ENCODE results near the gene CNN1. TPM values are rescaled to one million over a fixed set of nuclear protein-coding genes. Genes with fewer than 3 reads are reported as not detected.
A peak's percentile ranks its signal among the peaks of the same experiment; 100 is the strongest.

Gene CNN1
- total and polyA plus RNA-seq, 2 of the 13 experiments (the other 11 are each of a cell fraction or from before 2014, with no cell fraction given) = 0.70 to 1.1 TPM

DNA sequence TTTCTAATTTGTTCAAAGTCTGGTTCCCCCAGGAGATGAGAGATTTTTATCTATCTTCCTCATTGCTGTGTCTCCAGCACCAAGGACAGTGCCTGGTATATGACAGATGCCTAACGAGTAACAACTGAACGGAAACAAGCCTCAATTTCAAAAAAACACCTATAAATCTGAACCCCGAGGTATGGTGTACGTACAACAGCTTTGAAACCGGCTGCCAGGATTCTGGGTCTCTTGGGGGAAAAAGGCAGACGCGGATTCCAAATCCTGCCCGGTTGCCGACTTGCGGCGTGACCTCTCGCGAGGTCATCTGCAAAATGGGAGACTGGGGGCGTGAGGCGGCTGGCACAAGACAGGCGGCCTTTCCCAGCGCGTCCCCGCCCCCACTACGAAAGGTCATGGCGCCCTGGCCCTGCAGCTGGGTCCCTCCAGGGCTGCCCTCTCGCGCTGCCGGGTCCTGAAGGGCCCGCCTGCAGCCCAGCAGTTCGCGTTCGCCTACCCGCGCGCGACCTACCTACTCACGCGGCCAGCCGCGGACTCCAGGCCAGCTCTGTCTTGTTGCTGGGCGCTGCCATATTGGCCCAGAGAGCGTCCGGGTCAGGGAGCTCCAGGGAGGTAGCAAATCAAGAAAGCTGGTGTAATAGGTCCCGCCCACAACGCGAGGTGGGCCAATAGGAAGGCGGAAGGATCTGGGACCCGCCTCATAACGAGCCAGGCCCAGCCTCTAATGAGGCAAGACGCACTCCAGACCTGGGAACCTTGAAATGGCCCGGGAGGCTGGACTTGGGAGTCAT, 9.9 kb upstream of the CNN1 start, which contains the start of gene ECSIT (continued):
- TF ChIP-seq, protein P1, sequence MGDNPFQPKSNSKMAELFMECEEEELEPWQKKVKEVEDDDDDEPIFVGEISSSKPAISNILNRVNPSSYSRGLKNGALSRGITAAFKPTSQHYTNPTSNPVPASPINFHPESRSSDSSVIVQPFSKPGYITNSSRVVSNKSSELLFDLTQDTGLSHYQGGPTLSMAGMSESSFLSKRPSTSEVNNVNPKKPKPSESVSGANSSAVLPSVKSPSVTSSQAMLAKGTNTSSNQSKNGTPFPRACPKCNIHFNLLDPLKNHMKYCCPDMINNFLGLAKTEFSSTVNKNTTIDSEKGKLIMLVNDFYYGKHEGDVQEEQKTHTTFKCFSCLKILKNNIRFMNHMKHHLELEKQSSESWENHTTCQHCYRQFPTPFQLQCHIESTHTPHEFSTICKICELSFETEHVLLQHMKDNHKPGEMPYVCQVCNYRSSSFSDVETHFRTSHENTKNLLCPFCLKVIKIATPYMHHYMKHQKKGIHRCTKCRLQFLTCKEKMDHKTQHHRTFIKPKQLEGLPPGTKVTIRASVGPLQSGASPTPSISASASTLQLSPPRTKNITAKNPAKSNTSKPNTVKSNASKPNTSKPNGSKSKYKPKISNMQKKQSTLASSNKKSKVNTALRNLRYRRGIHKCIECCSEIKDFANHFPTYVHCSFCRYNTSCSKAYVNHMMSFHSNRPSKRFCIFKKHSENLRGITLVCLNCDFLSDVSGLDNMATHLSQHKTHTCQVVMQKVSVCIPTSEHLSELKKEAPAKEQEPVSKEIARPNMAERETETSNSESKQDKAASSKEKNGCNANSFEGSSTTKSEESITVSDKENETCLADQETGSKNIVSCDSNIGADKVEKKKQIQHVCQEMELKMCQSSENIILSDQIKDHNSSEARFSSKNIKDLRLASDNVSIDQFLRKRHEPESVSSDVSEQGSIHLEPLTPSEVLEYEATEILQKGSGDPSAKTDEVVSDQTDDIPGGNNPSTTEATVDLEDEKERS (CRISPR knock-in tag; IDR thresholded peaks at IDR 0.05) = peak; percentile 78; the same call in 1 of the 2 replicates
- TF ChIP-seq AGO1 (IDR thresholded peaks at IDR 0.05; ENCODE audit: low read depth, low read length, poor library complexity, severe bottlenecking) = peak; percentile 38
- no peak for TF ChIP-seq ZNF841 (CRISPR knock-in tag; IDR thresholded peaks at IDR 0.05; ENCODE audit: borderline replicate concordance)
- no peak for TF ChIP-seq HMG20A (CRISPR knock-in tag; IDR thresholded peaks at IDR 0.05; ENCODE audit: borderline replicate concordance)
- no peak for TF ChIP-seq RFX1 (IDR thresholded peaks at IDR 0.05)
- TF ChIP-seq HMG20B (CRISPR knock-in tag; conservative IDR thresholded peaks at IDR 0.05) = no peak
- no peak for TF ChIP-seq ZNF180 (CRISPR knock-in tag; IDR thresholded peaks at IDR 0.05; ENCODE audit: borderline replicate concordance, low read depth)
- TF ChIP-seq NBN (conservative IDR thresholded peaks at IDR 0.05) = no peak
- TF ChIP-seq, protein P2, sequence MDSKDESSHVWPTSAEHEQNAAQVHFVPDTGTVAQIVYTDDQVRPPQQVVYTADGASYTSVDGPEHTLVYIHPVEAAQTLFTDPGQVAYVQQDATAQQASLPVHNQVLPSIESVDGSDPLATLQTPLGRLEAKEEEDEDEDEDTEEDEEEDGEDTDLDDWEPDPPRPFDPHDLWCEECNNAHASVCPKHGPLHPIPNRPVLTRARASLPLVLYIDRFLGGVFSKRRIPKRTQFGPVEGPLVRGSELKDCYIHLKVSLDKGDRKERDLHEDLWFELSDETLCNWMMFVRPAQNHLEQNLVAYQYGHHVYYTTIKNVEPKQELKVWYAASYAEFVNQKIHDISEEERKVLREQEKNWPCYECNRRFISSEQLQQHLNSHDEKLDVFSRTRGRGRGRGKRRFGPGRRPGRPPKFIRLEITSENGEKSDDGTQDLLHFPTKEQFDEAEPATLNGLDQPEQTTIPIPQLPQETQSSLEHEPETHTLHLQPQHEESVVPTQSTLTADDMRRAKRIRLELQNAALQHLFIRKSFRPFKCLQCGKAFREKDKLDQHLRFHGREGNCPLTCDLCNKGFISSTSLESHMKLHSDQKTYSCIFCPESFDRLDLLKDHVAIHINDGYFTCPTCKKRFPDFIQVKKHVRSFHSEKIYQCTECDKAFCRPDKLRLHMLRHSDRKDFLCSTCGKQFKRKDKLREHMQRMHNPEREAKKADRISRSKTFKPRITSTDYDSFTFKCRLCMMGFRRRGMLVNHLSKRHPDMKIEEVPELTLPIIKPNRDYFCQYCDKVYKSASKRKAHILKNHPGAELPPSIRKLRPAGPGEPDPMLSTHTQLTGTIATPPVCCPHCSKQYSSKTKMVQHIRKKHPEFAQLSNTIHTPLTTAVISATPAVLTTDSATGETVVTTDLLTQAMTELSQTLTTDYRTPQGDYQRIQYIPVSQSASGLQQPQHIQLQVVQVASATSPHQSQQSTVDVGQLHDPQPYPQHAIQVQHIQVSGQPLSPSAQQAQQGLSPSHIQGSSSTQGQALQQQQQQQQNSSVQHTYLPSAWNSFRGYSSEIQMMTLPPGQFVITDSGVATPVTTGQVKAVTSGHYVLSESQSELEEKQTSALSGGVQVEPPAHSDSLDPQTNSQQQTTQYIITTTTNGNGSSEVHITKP (CRISPR knock-in tag; IDR thresholded peaks at IDR 0.05; ENCODE audit: low read depth) = 0 out of 2 replicates have a peak, but pooled peaks have one; percentile 39
- TF ChIP-seq ZNF34 (CRISPR knock-in tag; IDR thresholded peaks at IDR 0.05; ENCODE audit: borderline replicate concordance) = no peak
- no peak for TF ChIP-seq SP1 (IDR thresholded peaks at IDR 0.05)
- peak; percentile 51 for TF ChIP-seq SP1 (CRISPR knock-in tag; IDR thresholded peaks at IDR 0.05)
- 0 out of 2 replicates have a peak, but pooled peaks have one; percentile 41 for TF ChIP-seq STAT5B (CRISPR knock-in tag; IDR thresholded peaks at IDR 0.05)
- TF ChIP-seq, protein P3, sequence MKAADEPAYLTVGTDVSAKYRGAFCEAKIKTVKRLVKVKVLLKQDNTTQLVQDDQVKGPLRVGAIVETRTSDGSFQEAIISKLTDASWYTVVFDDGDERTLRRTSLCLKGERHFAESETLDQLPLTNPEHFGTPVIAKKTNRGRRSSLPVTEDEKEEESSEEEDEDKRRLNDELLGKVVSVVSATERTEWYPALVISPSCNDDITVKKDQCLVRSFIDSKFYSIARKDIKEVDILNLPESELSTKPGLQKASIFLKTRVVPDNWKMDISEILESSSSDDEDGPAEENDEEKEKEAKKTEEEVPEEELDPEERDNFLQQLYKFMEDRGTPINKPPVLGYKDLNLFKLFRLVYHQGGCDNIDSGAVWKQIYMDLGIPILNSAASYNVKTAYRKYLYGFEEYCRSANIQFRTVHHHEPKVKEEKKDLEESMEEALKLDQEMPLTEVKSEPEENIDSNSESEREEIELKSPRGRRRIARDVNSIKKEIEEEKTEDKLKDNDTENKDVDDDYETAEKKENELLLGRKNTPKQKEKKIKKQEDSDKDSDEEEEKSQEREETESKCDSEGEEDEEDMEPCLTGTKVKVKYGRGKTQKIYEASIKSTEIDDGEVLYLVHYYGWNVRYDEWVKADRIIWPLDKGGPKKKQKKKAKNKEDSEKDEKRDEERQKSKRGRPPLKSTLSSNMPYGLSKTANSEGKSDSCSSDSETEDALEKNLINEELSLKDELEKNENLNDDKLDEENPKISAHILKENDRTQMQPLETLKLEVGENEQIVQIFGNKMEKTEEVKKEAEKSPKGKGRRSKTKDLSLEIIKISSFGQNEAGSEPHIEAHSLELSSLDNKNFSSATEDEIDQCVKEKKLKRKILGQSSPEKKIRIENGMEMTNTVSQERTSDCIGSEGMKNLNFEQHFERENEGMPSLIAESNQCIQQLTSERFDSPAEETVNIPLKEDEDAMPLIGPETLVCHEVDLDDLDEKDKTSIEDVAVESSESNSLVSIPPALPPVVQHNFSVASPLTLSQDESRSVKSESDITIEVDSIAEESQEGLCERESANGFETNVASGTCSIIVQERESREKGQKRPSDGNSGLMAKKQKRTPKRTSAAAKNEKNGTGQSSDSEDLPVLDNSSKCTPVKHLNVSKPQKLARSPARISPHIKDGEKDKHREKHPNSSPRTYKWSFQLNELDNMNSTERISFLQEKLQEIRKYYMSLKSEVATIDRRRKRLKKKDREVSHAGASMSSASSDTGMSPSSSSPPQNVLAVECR (CRISPR knock-in tag; IDR thresholded peaks at IDR 0.05; ENCODE audit: borderline replicate concordance) = peak; percentile 95
- TF ChIP-seq HNRNPL (IDR thresholded peaks at IDR 0.05; ENCODE audit: low read depth, low read length) = 0 out of 2 replicates have a peak, but pooled peaks have one; percentile 34
- TF ChIP-seq DMAP1 (CRISPR knock-in tag; IDR thresholded peaks at IDR 0.05) = peak; percentile 87; the same call in 1 of the 2 replicates
- no peak for TF ChIP-seq ATAD3A (CRISPR knock-in tag; IDR thresholded peaks at IDR 0.05)
- TF ChIP-seq PITX1 (CRISPR knock-in tag; IDR thresholded peaks at IDR 0.05) = peak; percentile 53; the same call in 1 of the 2 replicates

All from HepG2 (cell line).